K562 (cell line): Measurements from ENCODE around the gene LRP1. TPM values are rescaled to one million over a fixed set of nuclear protein-coding genes. Genes with fewer than 3 reads are reported as not detected.

Source experiments
- FOXM1 ChIP-seq, 2 experiments: fragments of 450-650 bp in 1 of 2; sonication (generic) in 1 of 2; formaldehyde crosslinking in 1 of 2; IDR thresholded peaks; 2 replicates each; pipeline versions ENCODE4 v1.6.1 to v1.9.0; 2017 to 2022; ENCODE audit warnings: low read depth in 2 of 2, mild to moderate bottlenecking in 2 of 2, missing genetic modification reagents in 1 of 2, moderate library complexity in 1 of 2
- HSF4 ChIP-seq: fragments of 250-450 bp; sonication (Bioruptor Pico); IDR thresholded peaks from 2 replicates; pipeline ENCODE4 v2.1.2; 2022; ENCODE audit warnings: mild to moderate bottlenecking, moderate library complexity, borderline replicate concordance
- LEF1 ChIP-seq: fragments of 450-650 bp; IDR thresholded peaks from 2 replicates; pipeline ENCODE4 v1.6.1; 2016; ENCODE audit warnings: mild to moderate bottlenecking
- POLR3G ChIP-seq: IDR thresholded peaks from 2 replicates; pipeline ENCODE4 v1.6.1; 2011; ENCODE audit not compliant: insufficient read length, insufficient replicate concordance; ENCODE audit errors: extremely low read depth
- SNIP1 ChIP-seq: fragments of 450-650 bp; IDR thresholded peaks from 2 replicates; pipeline ENCODE4 v1.7.1; 2017; ENCODE audit warnings: low read depth, mild to moderate bottlenecking
- SPI1 ChIP-seq: IDR thresholded peaks from 2 replicates; pipeline ENCODE4 v1.6.1; 2011; ENCODE audit warnings: low read depth, low read length, control low read depth, borderline replicate concordance
- XRCC3 ChIP-seq: fragments of 450-650 bp; IDR thresholded peaks from 2 replicates; pipeline ENCODE4 v1.6.1; 2017; ENCODE audit warnings: mild to moderate bottlenecking, moderate library complexity
- ZNF143 ChIP-seq: sonication (generic); formaldehyde crosslinking; IDR thresholded peaks from 2 replicates; pipeline ENCODE4 v1.9.0; 2022; ENCODE audit warnings: mild to moderate bottlenecking, missing genetic modification reagents
- polyA plus RNA-seq, 8 experiments: library from polyadenylated mRNA; depleted of rRNA in 4 of 8; stranded (reverse) in 5 of 8; unstranded in 3 of 8; fragments of >200 nt; fragmentation: Nextera tagmentation in 2 of 8; fragmentation: Illumina TruSeq in 1 of 8; extraction: Ambion mirVana in 2 of 8; extraction: Trizol in 1 of 8; gene quantifications; 2 replicates each; pipeline versions ENCODE4 v1.2.1 to v1.2.3, GENCODE V29; 2011 to 2014; ENCODE audit warnings: inconsistent platforms in 1 of 8, missing spikeins in 1 of 8
- total RNA-seq, 7 experiments: library from RNA; depleted of rRNA in 6 of 7; stranded (reverse); fragments of >200 nt in 6 of 7; fragmentation: Illumina TruSeq in 2 of 7; extraction: Trizol in 2 of 7; gene quantifications; 2 replicates each; pipeline versions ENCODE4 v1.2.1 to v1.2.3, GENCODE V29; 2011 to 2021; ENCODE audit warnings: low replicate concordance in 1 of 7
- TF ChIP-seq, protein P1 (sequence below), 3 experiments: fragments of 200-800 bp in 1 of 3; sonication (Bioruptor generic) in 1 of 3; sonication (generic) in 1 of 3; formaldehyde crosslinking in 1 of 3; IDR thresholded peaks; 2 replicates each; pipeline versions ENCODE4 v1.6.1 to v1.8.0; 2016 to 2022; ENCODE audit warnings: mild to moderate bottlenecking in 2 of 3, missing compliant biosample characterization in 2 of 3, missing genetic modification characterization in 2 of 3, missing genetic modification reagents in 1 of 3
- TF ChIP-seq, protein P2 (sequence below): fragments of 450-650 bp; IDR thresholded peaks from 2 replicates; pipeline ENCODE4 v1.7.0; 2016; ENCODE audit warnings: borderline replicate concordance

Gene LRP1
- total and polyA plus RNA-seq, 9 of the 15 experiments (the other 6 are each of a cell fraction or from before 2014, with no cell fraction given), result 0.04 to 0.64 (median 0.19) TPM; not detected in 2

DNA sequence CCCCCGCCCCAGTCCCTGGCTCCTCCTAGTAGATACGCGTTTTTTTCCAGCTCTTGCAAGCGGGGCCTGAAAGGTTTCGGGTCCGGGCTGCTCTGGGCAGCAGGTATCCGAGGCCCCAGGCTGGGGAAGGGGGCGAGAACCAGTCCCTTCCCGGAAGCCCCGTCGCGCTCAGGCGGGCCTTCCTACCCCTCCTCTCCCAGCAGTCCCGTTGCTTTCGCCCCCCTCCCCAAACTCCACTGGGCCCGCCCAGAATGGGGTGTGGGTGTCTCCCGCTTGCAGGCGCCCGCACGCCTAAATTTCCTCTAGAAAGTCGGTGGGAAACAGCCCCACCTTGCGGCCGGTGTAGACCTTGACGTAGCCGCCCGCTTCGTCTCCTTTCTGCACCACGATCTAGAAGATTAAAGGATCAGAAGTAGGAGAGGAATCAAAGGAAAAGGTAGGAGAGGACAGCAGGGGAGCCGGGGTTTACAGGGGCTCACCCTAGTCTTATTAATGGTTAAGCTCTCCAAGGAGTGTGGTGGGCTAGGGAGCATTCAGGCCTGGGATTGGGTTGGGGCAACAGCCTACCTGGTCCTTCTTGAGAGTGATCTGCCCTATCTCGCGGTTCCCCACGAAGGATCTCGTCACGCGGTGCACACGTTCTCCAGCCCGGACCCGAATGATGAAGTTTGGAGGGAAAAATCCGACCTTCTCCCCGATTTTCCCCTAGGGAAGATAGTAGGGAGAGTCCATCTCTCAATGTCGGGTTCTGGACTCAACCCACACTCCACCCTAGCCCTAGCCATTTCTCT lies 115.4 kb downstream of the LRP1 start (continued):
- no peak for TF ChIP-seq SNIP1
- TF ChIP-seq XRCC3, result no peak
- TF ChIP-seq ZNF143 (CRISPR knock-in tag), result no peak
- TF ChIP-seq, protein P1, sequence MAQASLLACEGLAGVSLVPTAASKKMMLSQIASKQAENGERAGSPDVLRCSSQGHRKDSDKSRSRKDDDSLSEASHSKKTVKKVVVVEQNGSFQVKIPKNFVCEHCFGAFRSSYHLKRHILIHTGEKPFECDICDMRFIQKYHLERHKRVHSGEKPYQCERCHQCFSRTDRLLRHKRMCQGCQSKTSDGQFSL (CRISPR knock-in tag; IDR thresholded peaks at IDR 0.05), result no peak
- TF ChIP-seq, protein P1 (tag; IDR thresholded peaks at IDR 0.05), result no peak
- no peak for TF ChIP-seq POLR3G
- no peak for TF ChIP-seq HSF4 (CRISPR knock-in tag)
- TF ChIP-seq, protein P2, sequence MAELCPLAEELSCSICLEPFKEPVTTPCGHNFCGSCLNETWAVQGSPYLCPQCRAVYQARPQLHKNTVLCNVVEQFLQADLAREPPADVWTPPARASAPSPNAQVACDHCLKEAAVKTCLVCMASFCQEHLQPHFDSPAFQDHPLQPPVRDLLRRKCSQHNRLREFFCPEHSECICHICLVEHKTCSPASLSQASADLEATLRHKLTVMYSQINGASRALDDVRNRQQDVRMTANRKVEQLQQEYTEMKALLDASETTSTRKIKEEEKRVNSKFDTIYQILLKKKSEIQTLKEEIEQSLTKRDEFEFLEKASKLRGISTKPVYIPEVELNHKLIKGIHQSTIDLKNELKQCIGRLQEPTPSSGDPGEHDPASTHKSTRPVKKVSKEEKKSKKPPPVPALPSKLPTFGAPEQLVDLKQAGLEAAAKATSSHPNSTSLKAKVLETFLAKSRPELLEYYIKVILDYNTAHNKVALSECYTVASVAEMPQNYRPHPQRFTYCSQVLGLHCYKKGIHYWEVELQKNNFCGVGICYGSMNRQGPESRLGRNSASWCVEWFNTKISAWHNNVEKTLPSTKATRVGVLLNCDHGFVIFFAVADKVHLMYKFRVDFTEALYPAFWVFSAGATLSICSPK, result no peak
- TF ChIP-seq SPI1, result no peak
- TF ChIP-seq LEF1, result no peak
- no peak for TF ChIP-seq FOXM1 (IDR thresholded peaks at IDR 0.05; ENCODE audit: low read depth)
- TF ChIP-seq FOXM1 (CRISPR knock-in tag; IDR thresholded peaks at IDR 0.05; ENCODE audit: low read depth), result no peak
